Measurements from ENCODE around the gene UTF1. TPM values are rescaled to one million over a fixed set of nuclear protein-coding genes. Genes with fewer than 3 reads are reported as not detected.
"Not testable (repeated sequence)": the region's sequence is repeated elsewhere in the genome, so short reads cannot be mapped to it uniquely, and the experiment has no call there.

The UTF1 gene
- total RNA-seq, 2 donors from 2014 or later = 0.21 TPM; not detected in 1

- DNase-seq = no peak
- no peak for ATAC-seq (replicated peaks in 1 of 2)
- H3K36me3 Mint-ChIP-seq (ENCODE audit: insufficient read depth in 2 of 2) = no peaks in the 10 kb centered on the region
- peaks cover 9% of the 10 kb centered on the region for H3K27me3 Mint-ChIP-seq (ENCODE audit: low read depth)
- no peak overlapping the region for H3K27ac Mint-ChIP-seq
- H3K9me3 Mint-ChIP-seq = no peaks in the 10 kb centered on the region
- no peak overlapping the region for H3K4me3 Mint-ChIP-seq
- H3K4me1 Mint-ChIP-seq (ENCODE audit: low read depth) = no peaks in the 10 kb centered on the region
Measured at GRCh38 chr10:133217800-133218589, 12.0 kb upstream of the UTF1 start.

DNA sequence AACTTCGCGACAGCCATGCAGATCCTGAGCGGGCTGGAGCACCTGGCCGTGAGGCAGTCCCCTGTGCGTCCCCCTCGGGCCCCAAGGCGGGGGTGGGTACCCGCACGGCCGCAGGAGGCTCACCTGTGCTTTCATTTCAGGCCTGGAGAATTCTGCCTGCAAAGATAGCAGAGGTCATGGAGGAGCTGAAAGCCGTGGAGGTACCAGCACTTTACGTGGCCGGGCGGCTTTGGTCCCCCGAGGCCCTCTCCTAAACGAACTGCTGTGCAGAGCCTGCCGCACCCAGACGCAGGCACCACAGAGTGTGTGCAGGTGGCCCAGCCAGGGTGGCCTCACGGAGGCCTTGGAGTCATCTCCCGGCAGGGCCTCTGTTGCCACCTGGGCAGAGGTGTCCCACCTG, 11.1 kb upstream of the UTF1 start:
- H3K4me3 Mint-ChIP-seq = no peak overlapping the region
- ATAC-seq (replicated peaks in 1 of 2) (no peak), DNase-seq (no peak)
- no peaks in the 10 kb centered on the region for H3K4me1 Mint-ChIP-seq (ENCODE audit: low read depth)
- H3K9me3 Mint-ChIP-seq = no peaks in the 10 kb centered on the region
- H3K27ac Mint-ChIP-seq = no peak overlapping the region
- no peaks in the 10 kb centered on the region for H3K36me3 Mint-ChIP-seq (ENCODE audit: insufficient read depth in 2 of 2)
- H3K27me3 Mint-ChIP-seq (ENCODE audit: low read depth) = peaks cover 9% of the 10 kb centered on the region

GRCh38 chr10:133219782-133220181, 10.2 kb upstream of the UTF1 start:
- H3K9me3 Mint-ChIP-seq = no peaks in the 10 kb centered on the region
- ATAC-seq (replicated peaks in 1 of 2) = no peak
- peaks cover 9% of the 10 kb centered on the region for H3K27me3 Mint-ChIP-seq (ENCODE audit: low read depth)
- no peaks in the 10 kb centered on the region for H3K36me3 Mint-ChIP-seq (ENCODE audit: insufficient read depth in 2 of 2)
- H3K4me1 Mint-ChIP-seq (ENCODE audit: low read depth) = no peaks in the 10 kb centered on the region
- H3K4me3 Mint-ChIP-seq = no peak overlapping the region
- DNase-seq = no peak
- no peak overlapping the region for H3K27ac Mint-ChIP-seq

- H3K36me3 Mint-ChIP-seq (ENCODE audit: insufficient read depth in 2 of 2) = no peaks in the 10 kb centered on the region
- H3K27ac Mint-ChIP-seq = no peak overlapping the region
- no peak for DNase-seq
- H3K9me3 Mint-ChIP-seq = no peaks in the 10 kb centered on the region
- H3K4me1 Mint-ChIP-seq (ENCODE audit: low read depth) = peaks cover 12% of the 10 kb centered on the region
- H3K27me3 Mint-ChIP-seq (ENCODE audit: low read depth) = peaks cover 10% of the 10 kb centered on the region
- H3K4me3 Mint-ChIP-seq = no peak overlapping the region
- ATAC-seq (replicated peaks in 1 of 2) = no peak
Measured at GRCh38 chr10:133221331-133221730, 8.7 kb upstream of the UTF1 start.

DNA sequence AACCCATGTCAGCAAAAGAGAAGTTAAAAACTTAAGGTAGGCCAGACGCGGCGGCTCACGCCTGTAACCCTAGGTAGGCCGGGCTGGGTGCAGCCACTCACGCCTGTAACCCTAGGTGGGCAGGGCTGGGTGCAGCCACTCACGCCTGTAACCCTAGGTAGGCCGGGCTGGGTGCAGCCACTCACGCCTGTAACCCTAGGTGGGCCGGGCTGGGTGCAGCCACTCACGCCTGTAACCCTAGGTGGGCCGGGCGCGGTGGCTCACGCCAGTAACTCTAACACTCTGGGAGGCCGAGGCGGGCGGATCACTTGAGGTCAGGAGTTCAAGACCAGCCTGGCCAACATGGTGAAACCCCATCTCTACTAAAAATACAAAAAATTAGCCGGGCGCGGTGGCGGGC, 8.3 kb upstream of the UTF1 start:
- not testable (repeated sequence) for H3K27ac Mint-ChIP-seq; H3K36me3 Mint-ChIP-seq (ENCODE audit: insufficient read depth in 2 of 2); H3K9me3 Mint-ChIP-seq; H3K4me3 Mint-ChIP-seq; DNase-seq; ATAC-seq (replicated peaks in 1 of 2)
- Mint-ChIP-seq H3K4me1 (ENCODE audit: low read depth) (peaks cover 16% of the 10 kb centered on the region), H3K27me3 (ENCODE audit: low read depth) (peaks cover 15% of the 10 kb centered on the region)

DNA sequence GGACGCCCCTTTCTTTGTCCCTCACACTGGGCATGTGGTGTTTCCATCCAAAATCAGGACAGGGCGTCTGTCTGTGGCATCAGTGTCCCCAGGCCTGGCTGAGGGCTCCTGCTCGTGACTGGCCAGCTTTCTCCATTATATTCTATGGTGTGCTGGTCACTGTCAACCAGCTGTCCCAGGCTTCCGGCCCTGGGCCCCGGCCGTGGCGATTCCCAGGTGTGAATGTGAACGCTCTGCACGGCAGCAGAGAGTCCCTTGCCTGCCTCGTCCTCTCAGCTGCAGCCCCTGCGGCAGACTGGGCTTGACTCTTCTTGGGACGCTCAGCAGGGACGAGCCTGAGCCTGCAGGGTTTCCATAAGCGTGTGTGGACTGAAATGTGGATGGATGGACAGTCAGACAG, 5.9 kb upstream of the UTF1 start:
- Mint-ChIP-seq H3K4me1 (ENCODE audit: low read depth) (peaks cover 19% of the 10 kb centered on the region), H3K4me3 (no peak overlapping the region), H3K36me3 (ENCODE audit: insufficient read depth in 2 of 2) (peaks cover 0 to 2% of the 10 kb centered on the region in 2 donors), H3K9me3 (no peaks in the 10 kb centered on the region), H3K27ac (no peak overlapping the region), H3K27me3 (ENCODE audit: low read depth) (peaks cover 38% of the 10 kb centered on the region)
- no peak for DNase-seq
- no peak for ATAC-seq (replicated peaks in 1 of 2)

DNA sequence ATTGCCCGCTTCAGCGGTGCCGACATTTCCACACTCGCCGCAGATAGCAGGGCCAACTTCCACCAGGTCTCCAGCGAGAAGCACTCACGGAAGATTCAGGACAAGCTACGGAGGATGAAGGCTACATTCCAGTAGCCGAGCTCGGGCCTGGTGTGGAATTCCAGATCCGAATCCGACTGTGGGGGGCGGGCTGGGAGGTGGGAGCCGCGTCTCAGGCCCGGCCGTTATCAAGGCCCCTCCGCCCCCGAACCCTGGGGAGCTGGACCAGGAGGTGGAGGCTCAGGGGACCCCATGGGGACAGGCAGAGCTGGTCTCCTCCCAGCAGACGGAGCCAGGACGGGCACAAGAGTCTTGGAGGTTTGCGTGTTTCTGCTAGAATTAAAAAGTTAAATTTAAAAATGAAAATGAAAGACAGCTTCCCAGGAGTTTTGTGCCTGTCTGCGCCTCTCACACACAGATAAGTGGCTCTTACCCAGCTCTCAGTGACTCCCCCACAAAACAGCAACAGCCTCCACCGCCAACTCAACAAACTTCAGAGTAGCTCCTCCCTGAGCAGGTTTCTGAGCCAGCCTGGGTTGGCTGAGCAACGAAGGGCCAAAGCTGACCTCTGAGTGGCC, 5.2 kb upstream of the UTF1 start:
- peak overlapping the region; percentile 69 to 83 for H3K4me3 Mint-ChIP-seq
- peaks cover 19% of the 10 kb centered on the region for H3K4me1 Mint-ChIP-seq (ENCODE audit: low read depth)
- no peak overlapping the region for H3K27ac Mint-ChIP-seq
- H3K9me3 Mint-ChIP-seq = no peaks in the 10 kb centered on the region
- ATAC-seq (replicated peaks in 1 of 2) (no peak), DNase-seq (no peak)
- H3K36me3 Mint-ChIP-seq (ENCODE audit: insufficient read depth in 2 of 2) = peaks cover 0 to 4% of the 10 kb centered on the region in 2 donors
- H3K27me3 Mint-ChIP-seq (ENCODE audit: low read depth) = peaks cover 42% of the 10 kb centered on the region

GRCh38 chr10:133225707-133226191, 4.3 kb upstream of the UTF1 start:
- Mint-ChIP-seq H3K36me3 (ENCODE audit: insufficient read depth in 2 of 2) (peaks cover 0 to 4% of the 10 kb centered on the region in 2 donors), H3K27ac (no peak overlapping the region), H3K9me3 (no peaks in the 10 kb centered on the region), H3K4me3 (peak overlapping the region; percentile 69 to 83), H3K4me1 (ENCODE audit: low read depth) (peaks cover 19% of the 10 kb centered on the region), H3K27me3 (ENCODE audit: low read depth) (peaks cover 42% of the 10 kb centered on the region)
- ATAC-seq (replicated peaks in 1 of 2) = peak; percentile 81 to 86
- DNase-seq = peak; percentile 19 to 42

- Mint-ChIP-seq H3K36me3 (ENCODE audit: insufficient read depth in 2 of 2) (peaks cover 0 to 4% of the 10 kb centered on the region in 2 donors), H3K27ac (no peak overlapping the region), H3K4me1 (ENCODE audit: low read depth) (peaks cover 19% of the 10 kb centered on the region), H3K4me3 (peak overlapping the region; percentile 69 to 83), H3K27me3 (ENCODE audit: low read depth) (peaks cover 39% of the 10 kb centered on the region), H3K9me3 (no peaks in the 10 kb centered on the region)
- peak; percentile 54 to 64 for ATAC-seq (replicated peaks in 1 of 2)
- DNase-seq = peak; percentile 29 to 49
Measured at GRCh38 chr10:133226251-133226808, 3.7 kb upstream of the UTF1 start.

DNA sequence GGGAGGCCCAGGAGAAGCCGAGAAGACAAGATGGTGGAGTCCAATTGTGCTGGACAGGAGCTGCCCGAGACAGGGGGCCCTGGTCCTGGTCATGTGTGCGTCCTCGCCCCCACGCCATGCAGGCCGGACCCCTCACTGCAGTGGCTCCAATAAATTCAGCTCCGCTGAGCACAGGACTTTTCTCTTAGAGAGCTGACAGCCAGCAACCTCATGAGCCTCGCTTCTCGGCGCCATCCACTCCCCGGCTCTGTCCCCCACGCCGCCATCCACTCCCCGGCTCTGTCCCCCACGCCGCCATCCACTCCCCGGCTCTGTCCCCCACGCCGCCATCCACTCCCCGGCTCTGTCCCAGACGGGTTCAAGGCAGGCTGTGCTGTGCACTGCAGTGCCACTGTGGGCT, 2.8 kb upstream of the UTF1 start:
- Mint-ChIP-seq H3K9me3 (no peaks in the 10 kb centered on the region), H3K36me3 (ENCODE audit: insufficient read depth in 2 of 2) (peaks cover 0 to 4% of the 10 kb centered on the region in 2 donors), H3K4me3 (no peak overlapping the region), H3K27ac (no peak overlapping the region), H3K27me3 (ENCODE audit: low read depth) (peaks cover 45% of the 10 kb centered on the region), H3K4me1 (ENCODE audit: low read depth) (peaks cover 19% of the 10 kb centered on the region)
- DNase-seq (no peak), ATAC-seq (replicated peaks in 1 of 2) (no peak)

- DNase-seq (no peak), ATAC-seq (replicated peaks in 1 of 2) (no peak)
- Mint-ChIP-seq H3K4me3 (peak overlapping the region; percentile 34 to 40), H3K4me1 (ENCODE audit: low read depth) (peaks cover 19% of the 10 kb centered on the region), H3K27me3 (ENCODE audit: low read depth) (peaks cover 65% of the 10 kb centered on the region), H3K36me3 (ENCODE audit: insufficient read depth in 2 of 2) (peaks cover 0 to 4% of the 10 kb centered on the region in 2 donors), H3K27ac (no peak overlapping the region), H3K9me3 (no peaks in the 10 kb centered on the region)
Measured at GRCh38 chr10:133229265-133230043, 563 bp upstream of the UTF1 start.

DNA sequence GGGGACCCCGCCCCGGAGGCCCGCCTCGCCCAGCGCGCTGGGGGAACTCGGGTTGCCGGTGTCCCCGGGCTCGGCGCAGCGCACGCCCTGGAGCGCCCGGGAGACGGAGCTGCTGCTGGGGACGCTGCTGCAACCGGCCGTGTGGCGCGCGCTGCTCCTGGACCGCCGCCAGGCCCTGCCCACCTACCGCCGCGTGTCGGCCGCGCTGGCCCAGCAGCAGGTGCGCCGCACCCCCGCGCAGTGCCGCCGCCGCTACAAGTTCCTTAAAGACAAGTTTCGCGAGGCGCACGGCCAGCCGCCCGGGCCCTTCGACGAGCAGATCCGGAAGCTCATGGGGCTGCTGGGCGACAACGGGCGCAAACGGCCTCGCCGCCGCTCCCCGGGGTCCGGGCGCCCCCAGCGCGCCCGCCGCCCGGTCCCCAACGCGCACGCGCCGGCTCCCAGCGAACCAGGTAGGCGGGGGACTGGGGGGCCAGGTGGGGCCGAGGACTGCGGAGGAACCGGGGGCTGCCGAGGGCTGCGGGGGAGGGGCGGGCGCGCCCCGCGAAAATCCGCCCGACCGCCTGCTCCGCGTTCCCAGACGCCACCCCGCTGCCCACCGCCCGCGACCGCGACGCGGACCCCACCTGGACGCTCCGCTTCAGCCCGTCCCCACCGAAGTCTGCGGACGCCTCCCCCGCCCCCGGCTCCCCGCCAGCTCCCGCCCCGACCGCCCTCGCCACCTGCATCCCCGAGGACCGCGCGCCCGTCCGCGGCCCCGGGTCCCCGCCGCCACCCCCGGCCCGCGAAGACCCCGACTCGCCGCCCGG, 574 bp downstream of the UTF1 start:
- H3K9me3 Mint-ChIP-seq = no peaks in the 10 kb centered on the region
- peaks cover 71% of the 10 kb centered on the region for H3K27me3 Mint-ChIP-seq (ENCODE audit: low read depth)
- no peak overlapping the region for H3K27ac Mint-ChIP-seq
- peaks cover 15% of the 10 kb centered on the region for H3K4me1 Mint-ChIP-seq (ENCODE audit: low read depth)
- ATAC-seq (replicated peaks in 1 of 2) (no peak), DNase-seq (peak; percentile 19 to 35)
- H3K36me3 Mint-ChIP-seq (ENCODE audit: insufficient read depth in 2 of 2) = peaks cover 0 to 4% of the 10 kb centered on the region in 2 donors
- peak overlapping the region; percentile 61 to 65 for H3K4me3 Mint-ChIP-seq

Measured in activated T-cell treated with anti-CD3 and anti-CD28 coated beads, Interleukin-2, amount 50 U/mL, for 72 hours (primary cell).